Endothelial cell of umbilical vein (primary cell): ENCODE data around the gene COA3. TPM values are rescaled to one million over a fixed set of nuclear protein-coding genes. Genes with fewer than 3 reads are reported as not detected.

Experiments used
- BruUV-seq: library from RNA; stranded (reverse); fragments of 400-500 nt; replicated peaks from 2 replicates; lab custom pipeline; 2021; lab: Mats Ljungman, UMichigan
- CTCF ChIA-PET: fragments of 300-600, 350-600 bp; sonication (Branson Sonifier 250); formaldehyde crosslinking; loops from one replicate; lab custom pipeline; 2021; ENCODE audit warnings: antibody characterized with exemption, inconsistent platforms; lab: Charles Lee
- POLR2A ChIA-PET: fragments of 300-600, 350-600 bp; sonication (Branson Sonifier 250); formaldehyde crosslinking; loops from one replicate; lab custom pipeline; 2021; ENCODE audit warnings: antibody characterized with exemption, inconsistent platforms; lab: Charles Lee
- DNase-seq: peaks from one replicate; pipeline ENCODE4 v3.0.0-alpha.2; 2011; ENCODE audit warnings: low read depth, low spot score
- FAIRE-seq: peaks from 2 replicates; lab custom pipeline; 2011; peaks lifted over from hg19 to GRCh38; lab: Jason Lieb, UNC
- H2AFZ ChIP-seq: 2 replicates; pipeline ENCODE4 v1.6.0; 2012; ENCODE audit warnings: low read depth, low read length, control low read depth, inconsistent platforms
- H3K27ac ChIP-seq: 2 replicates; pipeline ENCODE4 v1.5.1; 2011; ENCODE audit warnings: low read depth, mild to moderate bottlenecking, control low read depth, low read length, moderate library complexity; ENCODE audit not compliant: insufficient read depth
- H3K27me3 ChIP-seq, 2 experiments: 2 replicates each; pipeline versions ENCODE4 v1.6.0 to v1.6.1; 2011; ENCODE audit warnings: low read length in 2 of 2, mixed read lengths in 1 of 2; ENCODE audit not compliant: control insufficient read depth in 2 of 2, insufficient read depth in 2 of 2
- H3K36me3 ChIP-seq, 2 experiments: 2 replicates in 1 of 2; 3 replicates in 1 of 2; pipeline ENCODE4 v1.5.1; 2011; ENCODE audit warnings: low read length in 2 of 2, mild to moderate bottlenecking in 1 of 2, moderate library complexity in 1 of 2; ENCODE audit not compliant: control insufficient read depth in 2 of 2, insufficient read depth in 2 of 2; ENCODE audit errors: extremely low read depth in 1 of 2
- H3K4me1 ChIP-seq: 3 replicates; pipeline ENCODE4 v1.5.1; 2011; ENCODE audit warnings: mild to moderate bottlenecking, low read length; ENCODE audit not compliant: control insufficient read depth, insufficient read depth; ENCODE audit errors: extremely low read depth
- H3K4me2 ChIP-seq: 2 replicates; pipeline ENCODE4 v1.6.1; 2011; ENCODE audit warnings: low read length, control low read depth, mixed read lengths; ENCODE audit not compliant: insufficient read depth
- H3K4me3 ChIP-seq, 3 experiments: fragments of 200-600 bp in 1 of 3; sonication (generic), shearing (Covaris generic) in 1 of 3; replicated peaks in 1 of 3; 2 replicates each; pipeline ENCODE4 v1.5.1; 2011 to 2016; ENCODE audit warnings: control low read depth in 3 of 3, low read length in 3 of 3, mild to moderate bottlenecking in 2 of 3, inconsistent platforms in 1 of 3, low read depth in 1 of 3, moderate library complexity in 1 of 3; ENCODE audit not compliant: insufficient read depth in 1 of 3
- H3K79me2 ChIP-seq: 2 replicates; pipeline ENCODE4 v1.6.0; 2012; ENCODE audit warnings: low read length, inconsistent platforms; ENCODE audit not compliant: control insufficient read depth, insufficient read depth
- H3K9ac ChIP-seq: replicated peaks from 2 replicates; pipeline ENCODE3; 2011; ENCODE audit warnings: low read length, control low read depth; ENCODE audit not compliant: insufficient read depth; ENCODE audit errors: extremely low read depth
- H3K9me1 ChIP-seq: replicated peaks from 3 replicates; pipeline ENCODE4 v1.6.0; 2011; ENCODE audit warnings: mild to moderate bottlenecking, low read length; ENCODE audit not compliant: control insufficient read depth, insufficient read depth; ENCODE audit errors: extremely low read depth
- H3K9me3 ChIP-seq: replicated peaks from 2 replicates; pipeline ENCODE4 v1.5.1; 2012; ENCODE audit warnings: low read length, inconsistent platforms; ENCODE audit not compliant: control insufficient read depth, insufficient read depth
- H4K20me1 ChIP-seq: replicated peaks from 2 replicates; pipeline ENCODE3; 2011; ENCODE audit warnings: mild to moderate bottlenecking, low read length; ENCODE audit not compliant: control insufficient read depth, insufficient read depth; ENCODE audit errors: extremely low read depth
- EZH2 ChIP-seq: IDR thresholded peaks from 2 replicates; pipeline ENCODE4 v1.6.1; 2012; ENCODE audit warnings: borderline replicate concordance, low read depth, mild to moderate bottlenecking, moderate library complexity, low read length, inconsistent platforms; ENCODE audit not compliant: severe bottlenecking
- FOS ChIP-seq: IDR thresholded peaks from 2 replicates; pipeline ENCODE4 v1.6.1; 2011; ENCODE audit warnings: mild to moderate bottlenecking, low read length, moderate library complexity, borderline replicate concordance; ENCODE audit not compliant: insufficient read depth
- GATA2 ChIP-seq: IDR thresholded peaks from 2 replicates; pipeline ENCODE4 v1.7.0; 2011; ENCODE audit warnings: low read depth, mild to moderate bottlenecking, moderate library complexity, mixed read lengths, low read length; ENCODE audit not compliant: insufficient read length, insufficient read depth
- JUN ChIP-seq: IDR thresholded peaks from 2 replicates; pipeline ENCODE4 v1.6.1; 2011; ENCODE audit warnings: borderline replicate concordance, low read depth; ENCODE audit not compliant: insufficient read length, insufficient read depth
- MYC ChIP-seq: IDR thresholded peaks from one replicate; pipeline ENCODE4 v1.6.1; 2011; ENCODE audit warnings: mild to moderate bottlenecking, low read depth, low read length
- POLR2A ChIP-seq: IDR thresholded peaks from 2 replicates; pipeline ENCODE4 v1.6.1; 2012; ENCODE audit warnings: low read depth, mild to moderate bottlenecking, control low read depth, low read length
- POLR2AphosphoS5 ChIP-seq: IDR thresholded peaks from 2 replicates; pipeline ENCODE4 v1.6.1; 2012; ENCODE audit warnings: low read depth, mild to moderate bottlenecking, control low read depth, low read length, moderate library complexity; ENCODE audit not compliant: insufficient read depth
- dilution Hi-C: fragments of 300-500 bp; cut with MboI; formaldehyde crosslinking; loops from one replicate; pipeline ENCODE4 v1.15.0; 2019; ENCODE audit warnings: low sequenced_read_pairs; ENCODE audit not compliant: extremely low pct_ligation_motif_present
- intact Hi-C: fragments of 100-400 bp; cut with micrococcal nuclease; formaldehyde crosslinking; loops from one replicate; pipeline ENCODE4 v1.10.0; 2022
- polyA plus RNA-seq, 4 experiments: library from polyadenylated mRNA; depleted of rRNA in 3 of 4; stranded (reverse) in 3 of 4; unstranded in 1 of 4; fragments of >200 nt; gene quantifications; 2 replicates each; pipeline versions ENCODE4 v1.2.1 to v1.2.3, GENCODE V29; 2011 to 2012; ENCODE audit warnings: missing spikeins in 1 of 4
- total RNA-seq: library from RNA; stranded (reverse); gene quantifications from 2 replicates; pipeline ENCODE4 v1.2.3, GENCODE V29; 2021
- TF ChIP-seq, protein P1 (sequence below), 2 donors: IDR thresholded peaks; 1 replicate in 1 of 2; 2 replicates in 1 of 2; pipeline ENCODE4 v1.5.1; 2011; ENCODE audit warnings: low read length in 2 of 2, mild to moderate bottlenecking in 2 of 2, moderate library complexity in 2 of 2, control low read depth in 1 of 2, inconsistent platforms in 1 of 2, low read depth in 1 of 2; ENCODE audit not compliant: insufficient read depth in 1 of 2; ENCODE audit errors: extremely low read depth in 1 of 2
- TF ChIP-seq, protein P2 (sequence below): IDR thresholded peaks from 2 replicates; pipeline ENCODE4 v1.6.1; 2011; ENCODE audit not compliant: insufficient read depth, insufficient read length

Gene COA3
- total and polyA plus RNA-seq, 2 donors (not counting 3 experiments of a cell fraction or from before 2014, with no cell fraction given), result 56.6 to 126 TPM

DNA sequence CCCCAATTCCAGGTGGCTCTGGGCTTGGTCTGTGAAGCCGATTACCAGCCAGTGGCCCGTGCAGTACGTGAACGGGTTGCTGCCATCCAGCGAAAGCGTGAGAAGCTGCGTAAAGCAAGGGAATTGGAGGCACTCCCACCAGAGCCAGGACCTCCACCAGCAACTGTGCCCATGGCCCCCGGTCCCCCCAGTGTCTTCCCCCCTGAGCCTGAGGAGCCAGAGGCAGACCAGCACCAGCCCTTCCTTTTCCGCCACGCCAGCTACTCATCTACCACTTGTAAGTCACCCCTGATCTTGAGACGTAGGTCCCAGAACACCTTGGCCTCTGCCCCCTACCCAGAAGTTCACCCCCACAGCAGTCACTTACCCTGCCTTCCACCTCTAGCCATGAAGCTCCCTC, 11.2 kb downstream of the COA3 start:
- Histone ChIP-seq H3K4me1 (peaks cover 27% of the 10 kb centered on the region), H2AFZ (no peak overlapping the region), H3K79me2 (no peaks in the 10 kb centered on the region), H3K4me2 (no peak overlapping the region), H3K9me3 (no peaks in the 10 kb centered on the region), H3K9ac (no peak overlapping the region), H3K36me3 (no peaks in the 10 kb centered on the region), H3K27me3 (peaks cover 9 to 13% of the 10 kb centered on the region in 2 experiments), H4K20me1 (no peaks in the 10 kb centered on the region), H3K9me1 (no peaks in the 10 kb centered on the region), H3K27ac (no peak overlapping the region), H3K4me3 (no peak overlapping the region)
- dilution Hi-C loops, result no loop called here
- ChIA-PET CTCF (interaction anchor here (1.0 to 1.5 kb wide), 3 partner anchors 10 to 33 kb away, joined by 3 to 6 read pairs (median 4); no protein-coding TSS in a partner anchor), POLR2A (no interaction called here)
- no TSS peak for BruUV-seq
- TF ChIP-seq FOS, result no peak
- TF ChIP-seq MYC, result no peak
- TF ChIP-seq, protein P1, sequence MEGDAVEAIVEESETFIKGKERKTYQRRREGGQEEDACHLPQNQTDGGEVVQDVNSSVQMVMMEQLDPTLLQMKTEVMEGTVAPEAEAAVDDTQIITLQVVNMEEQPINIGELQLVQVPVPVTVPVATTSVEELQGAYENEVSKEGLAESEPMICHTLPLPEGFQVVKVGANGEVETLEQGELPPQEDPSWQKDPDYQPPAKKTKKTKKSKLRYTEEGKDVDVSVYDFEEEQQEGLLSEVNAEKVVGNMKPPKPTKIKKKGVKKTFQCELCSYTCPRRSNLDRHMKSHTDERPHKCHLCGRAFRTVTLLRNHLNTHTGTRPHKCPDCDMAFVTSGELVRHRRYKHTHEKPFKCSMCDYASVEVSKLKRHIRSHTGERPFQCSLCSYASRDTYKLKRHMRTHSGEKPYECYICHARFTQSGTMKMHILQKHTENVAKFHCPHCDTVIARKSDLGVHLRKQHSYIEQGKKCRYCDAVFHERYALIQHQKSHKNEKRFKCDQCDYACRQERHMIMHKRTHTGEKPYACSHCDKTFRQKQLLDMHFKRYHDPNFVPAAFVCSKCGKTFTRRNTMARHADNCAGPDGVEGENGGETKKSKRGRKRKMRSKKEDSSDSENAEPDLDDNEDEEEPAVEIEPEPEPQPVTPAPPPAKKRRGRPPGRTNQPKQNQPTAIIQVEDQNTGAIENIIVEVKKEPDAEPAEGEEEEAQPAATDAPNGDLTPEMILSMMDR (IDR thresholded peaks at IDR 0.05; ENCODE audit: extremely low read depth in 1 of 2, insufficient read depth in 1 of 2, low read depth in 1 of 2, low read length in 2 of 2), result no peak
- no peak for TF ChIP-seq POLR2AphosphoS5
- TF ChIP-seq EZH2, result no peak
- TF ChIP-seq JUN, result no peak
- TF ChIP-seq, protein P2, sequence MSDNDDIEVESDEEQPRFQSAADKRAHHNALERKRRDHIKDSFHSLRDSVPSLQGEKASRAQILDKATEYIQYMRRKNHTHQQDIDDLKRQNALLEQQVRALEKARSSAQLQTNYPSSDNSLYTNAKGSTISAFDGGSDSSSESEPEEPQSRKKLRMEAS, result no peak
- TF ChIP-seq GATA2, result no peak
- no peak for TF ChIP-seq POLR2A
- FAIRE-seq (no peak), DNase-seq (no peak)
- intact Hi-C loops, result no loop called here
